GM18861 (cell line): ENCODE data around the gene PMM1.
"Not testable (repeated sequence)": the region's sequence is repeated elsewhere in the genome, so short reads cannot be mapped to it uniquely, and the experiment has no call there.

ENCODE experiments used
- ATAC-seq: cut with Tn5 transposase; IDR thresholded peaks from one replicate; pipeline ENCODE4 v1.9.1; 2021; ENCODE audit not compliant: unreplicated experiment

Gene PMM1

DNA sequence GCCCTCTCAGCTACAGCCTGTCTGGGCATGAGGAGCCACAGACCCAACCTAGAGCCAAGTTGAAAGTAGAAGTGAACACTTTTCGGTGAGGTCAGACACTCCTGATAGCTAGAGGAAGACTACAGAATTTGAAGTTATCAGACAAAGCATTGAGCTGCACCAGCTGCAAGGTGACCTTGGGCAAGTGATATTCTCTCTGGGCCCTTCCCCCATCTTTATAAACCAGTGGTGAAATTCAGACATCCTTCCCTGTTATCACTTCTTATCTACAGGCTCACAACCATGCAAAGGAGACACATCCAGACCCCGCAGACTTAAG, 8.0 kb upstream of the PMM1 start:
- ATAC-seq, result no peak

DNA sequence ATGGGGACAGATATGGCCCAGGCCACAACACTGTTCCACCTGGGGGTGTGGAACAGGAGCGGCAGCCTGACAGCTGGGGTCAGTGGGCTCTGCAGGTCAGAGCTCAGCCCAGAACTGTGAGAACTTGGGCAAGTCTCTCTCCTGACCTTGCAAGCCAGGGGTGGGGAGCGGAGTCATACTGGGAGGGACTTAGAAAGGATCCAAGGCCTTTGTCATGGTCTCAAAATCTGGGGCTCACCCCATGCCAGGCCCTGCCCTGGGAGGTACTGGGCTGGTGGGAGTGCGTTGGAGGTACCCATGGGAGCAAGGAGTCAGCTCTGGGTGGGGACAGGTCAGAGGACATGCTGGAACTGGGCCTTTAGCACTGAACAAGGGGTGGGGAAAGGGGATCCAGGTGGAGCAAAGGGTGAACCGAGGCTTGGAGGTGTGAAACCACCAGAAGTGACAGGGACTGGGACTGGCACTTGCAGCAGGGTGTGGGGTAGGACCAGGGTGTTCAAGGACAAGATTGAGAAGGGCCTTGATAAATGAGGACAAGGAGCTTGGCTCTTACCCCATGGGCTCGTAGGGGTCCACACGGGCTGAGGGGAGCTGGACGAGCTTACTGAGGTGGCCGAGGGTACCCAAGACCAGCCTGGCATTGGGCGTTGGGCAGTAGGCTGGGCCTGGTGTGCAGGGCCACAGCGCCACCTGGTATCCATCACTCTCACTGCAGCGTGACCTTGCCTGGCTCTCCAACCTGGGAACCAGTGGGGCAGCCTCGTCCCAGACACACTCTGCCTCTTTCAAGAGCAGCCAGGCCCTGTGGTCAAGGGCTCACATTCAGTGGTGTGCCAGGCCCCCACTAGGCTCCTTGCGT, 7.4 kb upstream of the PMM1 start:
- no peak for ATAC-seq

DNA sequence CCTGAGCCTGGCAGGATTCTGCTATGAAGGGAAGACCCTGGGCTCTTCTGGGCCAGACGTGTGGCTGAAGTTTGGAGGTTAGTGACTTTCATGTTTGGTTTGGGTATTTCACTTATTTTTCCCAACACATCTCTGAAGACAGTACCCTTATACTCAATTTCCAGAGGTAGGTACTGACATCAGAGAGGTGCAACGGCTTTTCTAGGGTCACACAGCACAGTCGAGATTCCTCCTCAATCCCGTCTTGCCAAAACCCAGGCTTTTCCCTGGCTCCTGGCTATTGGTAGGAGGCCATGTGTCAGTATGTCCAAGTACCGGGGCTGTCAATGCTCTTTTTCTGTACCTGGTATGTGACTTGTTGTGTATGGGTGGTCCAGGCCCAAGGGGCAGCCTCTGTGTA, 6.1 kb upstream of the PMM1 start:
- no peak for ATAC-seq

DNA sequence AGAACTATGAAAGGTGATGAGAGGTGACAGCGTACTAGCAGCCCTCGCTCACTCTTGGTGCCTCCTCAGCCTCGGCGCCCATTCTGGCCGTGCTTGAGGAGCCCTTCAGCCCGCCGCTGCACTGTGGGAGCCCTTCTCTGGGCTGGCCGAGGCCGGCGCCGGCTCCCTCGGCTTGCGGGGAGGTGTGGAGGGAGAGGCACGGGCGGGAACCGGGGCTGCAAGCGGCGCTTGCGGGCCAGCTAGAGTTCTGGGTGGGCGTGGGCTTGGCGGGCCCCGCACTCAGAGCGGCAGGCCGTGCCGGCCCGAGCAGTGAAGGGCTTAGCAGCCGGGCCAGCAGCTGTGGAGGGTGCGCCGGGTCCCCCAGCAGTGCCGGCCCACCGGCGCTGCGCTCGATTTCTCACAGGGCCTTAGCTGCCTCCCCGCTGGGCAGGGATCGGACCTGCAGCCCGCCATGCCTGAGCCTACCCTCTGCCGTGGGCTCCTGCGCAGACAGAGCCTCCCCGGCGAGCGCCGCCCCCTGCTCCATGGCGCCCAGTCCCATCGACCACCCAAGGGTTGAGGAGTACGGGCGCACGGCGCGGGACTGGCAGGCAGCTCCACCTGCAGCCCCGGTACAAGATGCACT, 3.8 kb upstream of the PMM1 start:
- not testable (repeated sequence) for ATAC-seq

DNA sequence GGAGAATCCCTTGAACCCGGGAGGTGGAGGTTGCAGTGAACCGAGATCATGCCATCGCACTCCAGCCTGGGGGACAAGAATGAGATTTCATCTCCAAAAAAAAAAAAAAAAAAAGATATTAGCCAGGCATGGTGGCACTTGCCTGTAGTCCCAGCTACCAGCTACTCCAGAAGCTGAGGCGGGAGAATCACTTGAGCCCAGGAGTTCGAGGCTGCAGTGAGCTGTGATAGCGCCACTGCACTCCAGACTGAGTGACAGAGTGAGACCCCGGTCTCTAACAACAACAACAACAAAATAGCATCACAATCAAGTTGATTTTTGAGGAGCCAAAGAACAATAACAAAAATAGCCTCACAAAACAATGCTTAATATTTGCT, 2.3 kb downstream of the PMM1 start:
- no peak for ATAC-seq

DNA sequence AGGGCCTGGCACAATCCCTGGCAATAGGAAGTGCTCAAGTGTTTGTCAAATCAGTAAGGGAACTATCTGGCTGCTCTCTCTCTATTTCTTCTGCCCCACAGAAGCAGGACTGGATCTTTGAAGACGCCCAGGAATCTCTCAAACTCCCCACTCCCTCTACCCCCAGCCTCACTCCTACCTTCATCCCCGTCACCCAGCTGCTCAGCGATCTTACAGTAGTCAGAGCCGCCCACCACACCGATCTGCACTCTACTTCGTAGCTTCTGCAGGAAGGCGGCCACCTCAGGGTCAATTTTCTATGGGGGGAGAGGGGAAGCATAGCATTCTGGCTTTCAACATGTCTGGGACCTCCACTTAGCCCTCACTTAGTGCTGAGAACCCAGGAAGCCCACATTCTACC, 3.7 kb downstream of the PMM1 start:
- ATAC-seq, result no peak

DNA sequence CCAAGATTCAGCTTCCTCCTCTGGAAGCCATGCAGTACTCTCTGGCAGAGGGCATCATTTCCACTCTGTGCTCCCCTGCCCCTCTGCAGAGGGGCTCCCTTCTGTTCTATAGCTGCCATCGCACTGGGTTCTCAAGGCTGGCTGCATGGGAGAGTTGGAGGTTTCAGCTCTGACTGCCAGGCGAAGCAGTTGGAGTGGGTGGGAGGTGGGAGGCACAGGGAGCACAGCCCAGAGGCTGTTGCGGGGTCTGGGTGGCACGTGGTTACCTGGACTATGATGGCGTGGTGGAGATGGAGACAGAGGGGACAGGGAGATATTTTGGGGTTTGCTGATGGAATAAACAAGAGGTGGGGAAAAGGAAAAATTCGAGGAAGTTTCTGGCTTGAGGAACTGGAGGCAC, 4.8 kb downstream of the PMM1 start:
- ATAC-seq, result no peak

DNA sequence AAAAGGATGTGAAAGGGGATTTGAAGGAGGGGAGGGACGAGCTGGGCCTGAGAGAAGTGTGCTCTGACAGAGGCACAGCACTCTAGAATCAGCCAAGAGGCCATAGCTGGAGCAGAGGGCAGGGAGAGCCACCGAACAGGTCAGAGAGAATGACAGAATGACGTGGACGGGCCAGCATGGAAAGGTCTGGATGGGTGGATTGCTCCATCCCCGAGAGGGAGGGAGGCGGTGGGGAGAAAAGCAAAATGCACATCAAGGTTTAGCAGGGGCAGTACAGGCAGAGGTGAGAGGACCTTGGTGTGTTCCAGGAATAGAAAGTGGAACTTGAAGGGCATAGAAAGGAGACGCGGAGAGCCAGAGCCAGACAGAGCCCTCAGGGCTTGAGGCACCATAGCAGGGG, 6.9 kb downstream of the PMM1 start:
- no peak for ATAC-seq

DNA sequence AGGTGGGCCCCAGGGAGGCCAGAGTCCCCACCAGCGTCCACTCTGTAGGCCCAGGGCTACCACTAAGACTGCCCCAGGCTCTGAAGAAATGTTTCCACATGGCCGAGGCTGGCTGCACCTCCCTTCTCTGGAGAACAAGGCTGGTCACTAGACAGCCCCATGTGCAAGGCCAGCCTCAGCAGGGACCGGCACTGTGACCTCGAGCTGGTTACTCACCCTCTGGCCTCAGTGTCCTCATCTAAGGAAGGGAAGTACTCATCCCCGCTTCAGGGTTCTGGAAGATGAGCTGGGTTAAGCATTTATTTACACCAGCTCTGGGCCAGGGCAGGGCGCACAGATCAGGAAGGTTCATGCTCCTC, 9.7 kb downstream of the PMM1 start:
- no peak for ATAC-seq

DNA sequence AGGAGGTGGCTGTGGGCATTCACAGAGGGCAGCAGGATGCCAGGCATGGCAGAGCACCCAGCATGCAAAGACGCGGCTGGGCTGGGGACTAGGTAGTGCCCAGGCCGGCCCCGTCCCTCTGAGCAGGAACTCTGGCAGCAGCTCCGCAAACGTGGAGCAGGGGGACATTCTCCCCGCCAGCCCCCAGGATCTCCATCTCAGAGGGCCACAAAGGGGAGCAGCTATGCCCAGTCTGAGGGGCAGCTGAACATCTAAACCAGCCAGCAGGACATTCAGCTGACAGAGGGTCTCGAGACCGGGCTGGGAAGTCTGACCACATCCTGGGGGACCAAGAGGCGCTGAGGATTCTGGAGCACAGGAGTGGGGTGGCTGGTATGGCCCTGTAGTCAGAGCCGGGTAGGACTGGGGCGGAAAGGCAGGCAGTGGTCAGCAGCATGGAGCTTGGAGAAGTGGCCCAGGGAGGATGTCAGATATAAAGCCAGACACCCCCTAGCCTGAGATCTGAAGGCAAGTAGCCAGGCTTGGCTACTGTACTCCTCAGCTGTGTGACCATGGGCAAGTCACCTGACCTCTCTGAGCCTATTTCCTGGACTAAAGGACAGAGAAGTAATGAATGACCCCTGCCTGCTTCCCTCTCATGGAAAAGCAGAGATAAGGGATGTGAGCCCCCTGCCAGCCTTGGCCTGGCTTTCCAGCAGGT, 10.2 kb downstream of the PMM1 start:
- ATAC-seq, result no peak

DNA sequence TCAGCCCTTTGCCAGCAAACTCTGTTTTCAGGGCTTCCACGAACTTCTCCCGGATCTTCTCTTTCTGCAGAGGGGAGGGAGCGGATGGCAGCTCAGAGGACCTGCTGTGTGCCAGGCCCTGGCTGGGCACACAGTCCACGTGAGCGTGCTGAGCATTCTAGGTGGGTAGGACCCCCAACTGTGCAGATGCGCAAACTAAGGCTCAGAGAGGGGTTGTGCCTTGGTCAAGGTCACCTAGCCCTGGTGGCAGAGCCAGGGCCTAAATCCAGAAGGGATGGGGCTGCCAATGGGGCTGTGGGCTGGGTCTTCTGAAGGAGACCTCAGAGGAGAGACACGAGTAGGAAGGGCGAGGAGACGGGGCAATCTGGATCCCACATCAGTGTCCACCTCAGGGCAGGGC, 10.8 kb downstream of the PMM1 start:
- no peak for ATAC-seq

DNA sequence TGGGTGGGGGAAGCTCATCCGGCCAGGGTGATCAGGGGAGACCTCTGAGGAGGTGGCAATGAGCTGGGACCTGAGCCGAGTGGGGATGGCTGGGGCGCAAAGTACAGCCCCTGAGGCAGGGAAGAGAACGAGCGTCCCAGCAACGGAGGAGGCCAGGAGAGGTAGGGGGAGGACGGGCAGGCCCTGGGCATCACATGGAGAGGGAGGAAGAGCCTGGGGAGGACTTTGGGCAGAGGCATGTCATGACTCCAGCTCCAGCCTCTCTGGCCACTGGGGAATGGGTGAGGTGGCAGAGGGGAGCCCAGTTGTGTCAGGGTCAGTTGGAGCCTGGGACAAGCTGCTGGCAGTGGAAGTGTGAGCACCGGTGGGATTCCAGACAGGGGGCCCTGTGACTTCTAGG, 11.5 kb downstream of the PMM1 start:
- ATAC-seq, result no peak

DNA sequence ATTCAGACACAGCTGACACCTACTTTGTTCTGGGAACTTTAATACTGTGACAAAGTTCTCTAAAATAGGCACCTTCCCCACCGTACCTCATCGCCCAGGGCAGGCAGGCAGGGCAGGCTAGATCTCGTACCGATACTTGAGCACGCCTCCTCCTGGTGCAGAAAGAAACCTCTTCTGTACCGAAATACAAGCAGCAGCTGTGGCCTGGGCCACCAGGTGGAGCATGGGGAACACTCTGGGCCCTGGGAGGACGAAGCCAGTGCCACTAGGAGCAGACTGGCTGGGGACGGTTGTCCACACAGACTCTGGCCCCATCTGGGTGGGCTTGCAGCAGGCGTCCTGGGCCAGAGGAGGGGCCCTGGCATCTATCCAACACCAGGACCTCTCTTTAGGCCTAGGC, 12.8 kb downstream of the PMM1 start:
- ATAC-seq, result no peak

DNA sequence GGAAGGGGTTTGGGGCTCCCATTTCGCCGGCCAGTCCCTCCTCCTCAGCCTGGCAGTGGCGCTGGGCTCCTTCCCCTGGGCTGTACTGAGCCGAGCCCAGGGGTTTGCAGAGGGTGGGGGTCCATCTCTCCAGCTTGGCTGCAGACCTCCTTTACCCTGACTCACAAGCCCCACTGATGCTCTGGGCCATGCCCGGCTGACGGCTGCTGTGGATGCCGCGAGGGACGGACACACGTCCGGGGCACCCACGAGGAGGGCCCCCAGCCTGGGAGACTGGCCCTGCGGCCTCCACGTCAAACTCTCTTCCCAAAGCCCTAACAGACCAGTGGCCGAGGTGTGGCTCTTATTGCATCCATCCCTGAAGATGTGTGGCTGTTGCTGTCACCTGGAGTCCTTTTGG, 14.1 kb downstream of the PMM1 start:
- no peak for ATAC-seq

DNA sequence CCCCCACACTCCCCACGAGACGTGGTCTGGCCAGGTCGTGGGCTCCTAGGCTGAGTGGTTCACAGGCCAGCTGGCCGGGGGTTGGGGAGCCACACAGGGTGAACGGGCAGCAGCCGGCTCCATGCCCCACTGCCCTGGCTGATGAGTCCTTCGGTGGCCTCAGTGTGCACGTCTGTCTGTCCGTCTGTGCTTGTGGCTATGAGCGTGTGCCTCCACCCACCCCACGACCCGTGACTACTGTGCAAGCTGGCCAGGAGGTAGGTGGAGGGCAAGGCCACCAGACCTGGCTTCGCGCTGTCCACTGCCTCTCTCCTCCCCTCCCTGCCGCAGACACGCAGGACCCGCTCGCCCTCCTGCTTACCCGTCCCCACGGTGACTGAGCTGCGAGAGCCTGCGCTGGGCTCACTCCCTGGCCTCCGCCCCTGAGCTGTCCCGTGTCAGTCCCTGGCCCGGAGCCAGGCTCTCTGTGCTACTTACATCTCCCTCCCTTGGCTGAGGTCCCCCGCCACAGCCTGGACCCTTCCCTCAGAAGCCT, 14.7 kb downstream of the PMM1 start:
- no peak for ATAC-seq

DNA sequence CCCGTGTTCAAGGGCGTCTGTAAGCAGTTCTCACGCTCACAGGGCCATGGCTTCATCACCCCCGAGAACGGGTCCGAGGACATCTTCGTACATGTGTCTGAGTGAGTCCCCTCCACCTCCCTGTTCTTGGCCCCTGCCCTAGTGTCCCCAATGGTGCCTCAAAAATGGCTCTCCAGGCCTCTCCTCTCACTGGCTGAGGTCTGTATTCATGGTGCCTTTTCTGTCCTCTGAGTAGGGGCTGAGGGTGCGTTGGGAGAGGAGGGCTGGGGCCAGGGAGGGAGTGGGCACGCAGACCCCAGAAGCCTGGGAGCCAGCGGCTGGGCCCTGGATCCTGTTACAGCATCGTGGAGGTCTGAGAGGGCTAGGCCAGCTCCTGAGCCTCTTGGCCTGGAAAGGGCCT, 16.0 kb downstream of the PMM1 start:
- ATAC-seq, result no peak

DNA sequence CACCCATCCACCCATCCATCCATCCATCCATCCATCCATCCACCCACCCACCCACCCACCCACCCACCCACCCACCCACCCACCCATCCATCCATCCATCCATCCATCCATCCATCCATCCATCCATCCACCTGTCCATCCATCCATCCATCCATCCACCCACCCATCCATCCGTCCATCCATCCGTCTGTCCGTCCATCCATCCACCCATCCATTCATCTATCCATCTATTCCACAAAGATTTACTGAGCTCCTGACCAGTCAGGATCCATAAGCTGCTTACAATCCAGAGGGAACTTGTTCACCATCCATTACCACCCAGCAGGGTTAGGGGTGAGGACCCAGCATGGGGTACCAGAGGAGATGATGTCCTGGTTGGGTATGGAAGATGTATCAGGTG, 17.3 kb downstream of the PMM1 start:
- not testable (repeated sequence) for ATAC-seq

DNA sequence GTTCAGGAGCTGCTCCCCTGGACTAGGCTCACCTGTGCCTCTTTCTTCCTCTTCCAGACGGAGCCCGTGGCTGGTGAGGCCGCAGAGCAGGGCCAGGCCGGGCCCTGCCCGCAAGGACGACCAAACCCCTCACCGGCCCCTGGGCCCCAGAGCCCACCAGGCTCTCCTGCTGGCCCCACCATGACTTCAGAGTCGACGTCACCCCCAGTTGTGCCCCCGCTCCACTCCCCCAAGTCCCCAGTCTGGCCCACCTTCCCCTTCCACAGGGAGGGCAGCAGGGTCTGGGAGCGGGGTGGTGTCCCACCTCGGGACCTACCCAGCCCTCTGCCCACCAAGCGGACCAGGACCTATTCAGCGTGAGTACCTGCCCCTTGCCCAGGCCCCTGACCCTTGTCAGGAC, 17.9 kb downstream of the PMM1 start:
- no peak for ATAC-seq

DNA sequence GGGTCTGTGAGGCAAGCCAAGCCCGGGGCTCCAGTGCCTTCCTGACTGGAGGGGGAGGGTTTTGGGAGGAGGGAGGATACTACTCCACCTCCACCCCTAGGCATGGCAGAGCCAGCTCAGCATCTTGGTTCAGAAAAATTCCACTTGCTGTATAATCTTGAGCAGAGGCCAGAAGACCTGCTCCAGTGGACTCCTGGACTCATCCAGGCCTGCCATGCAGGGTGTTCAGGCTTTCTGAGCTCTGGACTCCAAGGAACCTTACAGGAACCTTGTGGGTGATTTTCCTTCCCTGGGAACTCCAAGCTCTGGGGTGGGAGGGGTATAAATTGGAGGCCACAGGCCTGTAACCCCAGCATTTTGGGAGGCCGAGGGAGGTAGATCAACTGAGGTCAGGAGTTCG, 19.4 kb downstream of the PMM1 start:
- no peak for ATAC-seq

DNA sequence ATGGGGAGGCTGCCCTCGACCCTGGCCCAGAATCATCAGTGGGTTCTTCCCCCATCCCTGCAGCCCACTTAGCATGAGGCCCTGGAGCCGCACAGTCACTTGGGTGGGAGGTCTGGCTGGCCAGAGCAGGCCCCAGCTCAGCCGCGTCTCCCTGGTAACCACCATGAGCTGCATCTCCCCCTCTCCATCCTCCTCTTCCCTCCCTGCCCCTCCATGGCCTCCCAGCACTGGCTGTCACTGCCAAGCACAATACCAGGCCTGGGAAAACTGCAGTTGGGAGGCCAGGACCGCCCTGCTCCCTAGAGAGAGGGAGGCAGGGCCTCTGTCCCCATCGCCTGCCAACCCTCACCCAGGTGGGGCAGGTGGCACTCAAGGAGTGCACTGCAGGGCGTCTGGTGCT, 20.8 kb downstream of the PMM1 start:
- no peak for ATAC-seq

DNA sequence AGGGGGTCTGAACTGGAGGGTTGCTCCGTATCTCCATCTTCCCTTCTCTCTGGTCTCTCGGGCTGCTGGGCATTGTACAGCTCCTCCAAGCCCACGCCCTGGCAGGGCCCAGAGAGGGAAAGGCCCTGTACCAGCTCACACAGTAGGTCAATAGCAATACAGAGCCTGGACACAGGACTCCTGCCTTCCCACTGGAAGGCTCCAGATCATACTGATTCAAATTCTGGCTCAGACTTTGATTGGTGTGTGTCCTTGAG, 22.2 kb downstream of the PMM1 start:
- ATAC-seq, result no peak

DNA sequence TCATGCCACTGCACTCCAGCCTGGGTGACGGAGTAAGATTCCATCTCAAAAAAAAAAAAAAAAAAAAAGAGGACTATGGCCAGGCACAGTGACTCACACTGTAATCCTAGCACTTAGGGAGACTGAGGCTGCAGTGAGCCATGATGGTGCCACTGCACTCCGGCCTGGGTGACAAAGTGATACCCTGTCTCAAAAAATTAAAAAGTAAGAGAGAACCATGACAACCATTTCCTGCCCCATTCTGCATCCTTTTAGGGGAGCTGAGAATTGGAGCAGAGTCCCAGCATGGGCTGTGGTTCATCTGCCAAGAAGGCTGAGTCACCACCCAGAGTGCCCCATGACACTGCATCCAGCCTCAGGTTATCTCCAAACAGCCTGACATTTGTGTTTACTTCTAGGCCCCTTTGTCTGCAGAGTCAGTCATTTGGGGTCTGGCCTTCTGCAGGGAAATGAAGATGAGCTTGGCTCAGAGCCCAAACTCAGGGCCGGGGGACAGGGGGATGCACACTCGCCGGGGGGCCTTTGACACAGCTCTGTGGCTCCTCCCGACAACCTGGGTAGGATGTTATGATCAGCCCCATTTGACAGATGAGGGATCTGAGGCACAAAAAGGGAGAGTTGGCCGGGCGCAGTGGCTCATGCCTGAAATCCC, 24.1 kb downstream of the PMM1 start:
- no peak for ATAC-seq
